OCI-M1 (cell line): ENCODE measurements around the gene CDK14.
"Not testable (repeated sequence)": the region's sequence is repeated elsewhere in the genome, so short reads cannot be mapped to it uniquely, and the experiment has no call there.

Experiments used
- DNase-seq: peaks from one replicate; lab custom pipeline; 2025; lab: John Stamatoyannopoulos, UW

CDK14 gene

GRCh38 chr7:90757565-90757950 is 161.4 kb downstream of the CDK14 start:
- DNase-seq, result not testable (repeated sequence)

GRCh38 chr7:90758933-90759562 is 162.9 kb downstream of the CDK14 start:
- no peak for DNase-seq

GRCh38 chr7:90759710-90760109 is 163.6 kb downstream of the CDK14 start:
- DNase-seq, result no peak

GRCh38 chr7:90760892-90761291 is 164.8 kb downstream of the CDK14 start:
- DNase-seq, result no peak

GRCh38 chr7:90761584-90761983 is 165.5 kb downstream of the CDK14 start:
- no peak for DNase-seq

- DNase-seq, result no peak
Observed at GRCh38 chr7:90763108-90763507, 167.0 kb downstream of the CDK14 start.

- DNase-seq, result no peak
Observed at GRCh38 chr7:90764848-90765570, 168.9 kb downstream of the CDK14 start.

GRCh38 chr7:90766814-90767564 is 170.9 kb downstream of the CDK14 start:
- DNase-seq, result peak; percentile 45

- no peak for DNase-seq
Observed at GRCh38 chr7:90768301-90768700, 172.2 kb downstream of the CDK14 start.

GRCh38 chr7:90769036-90769435 is 172.9 kb downstream of the CDK14 start:
- no peak for DNase-seq

- not testable (repeated sequence) for DNase-seq
Observed at GRCh38 chr7:90769566-90769965, 173.4 kb downstream of the CDK14 start.

GRCh38 chr7:90771281-90771680 is 175.2 kb downstream of the CDK14 start:
- DNase-seq, result no peak

- peak; percentile 37 for DNase-seq
Observed at GRCh38 chr7:90772410-90772809, 176.3 kb downstream of the CDK14 start.

- no peak for DNase-seq
Observed at GRCh38 chr7:90773269-90773668, 177.1 kb downstream of the CDK14 start.

- no peak for DNase-seq
Observed at GRCh38 chr7:90774706-90775105, 178.6 kb downstream of the CDK14 start.

GRCh38 chr7:90775383-90775965 is 179.4 kb downstream of the CDK14 start:
- no peak for DNase-seq

- no peak for DNase-seq
Observed at GRCh38 chr7:90777041-90777440, 180.9 kb downstream of the CDK14 start.

GRCh38 chr7:90777465-90777864 is 181.3 kb downstream of the CDK14 start:
- DNase-seq, result no peak

GRCh38 chr7:90777886-90778285 is 181.8 kb downstream of the CDK14 start:
- no peak for DNase-seq

GRCh38 chr7:90788052-90788451 is 191.9 kb downstream of the CDK14 start:
- no peak for DNase-seq

- DNase-seq, result no peak
Observed at GRCh38 chr7:90789736-90790306, 193.7 kb downstream of the CDK14 start.

GRCh38 chr7:90791596-90791995 is 195.5 kb downstream of the CDK14 start:
- no peak for DNase-seq
